Measurements from ENCODE around the gene PHF5A.

Gene PHF5A

GRCh38 chr22:41480397-41480735 is 11.9 kb upstream of the PHF5A start:
- TF ChIP-seq, protein P1, sequence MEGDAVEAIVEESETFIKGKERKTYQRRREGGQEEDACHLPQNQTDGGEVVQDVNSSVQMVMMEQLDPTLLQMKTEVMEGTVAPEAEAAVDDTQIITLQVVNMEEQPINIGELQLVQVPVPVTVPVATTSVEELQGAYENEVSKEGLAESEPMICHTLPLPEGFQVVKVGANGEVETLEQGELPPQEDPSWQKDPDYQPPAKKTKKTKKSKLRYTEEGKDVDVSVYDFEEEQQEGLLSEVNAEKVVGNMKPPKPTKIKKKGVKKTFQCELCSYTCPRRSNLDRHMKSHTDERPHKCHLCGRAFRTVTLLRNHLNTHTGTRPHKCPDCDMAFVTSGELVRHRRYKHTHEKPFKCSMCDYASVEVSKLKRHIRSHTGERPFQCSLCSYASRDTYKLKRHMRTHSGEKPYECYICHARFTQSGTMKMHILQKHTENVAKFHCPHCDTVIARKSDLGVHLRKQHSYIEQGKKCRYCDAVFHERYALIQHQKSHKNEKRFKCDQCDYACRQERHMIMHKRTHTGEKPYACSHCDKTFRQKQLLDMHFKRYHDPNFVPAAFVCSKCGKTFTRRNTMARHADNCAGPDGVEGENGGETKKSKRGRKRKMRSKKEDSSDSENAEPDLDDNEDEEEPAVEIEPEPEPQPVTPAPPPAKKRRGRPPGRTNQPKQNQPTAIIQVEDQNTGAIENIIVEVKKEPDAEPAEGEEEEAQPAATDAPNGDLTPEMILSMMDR (IDR thresholded peaks at IDR 0.05; ENCODE audit: low read depth, low read length), result no peak
- H3K4me3 ChIP-seq (ENCODE audit: low read depth, low read length), result no peak overlapping the region
- DNase-seq (ENCODE audit: low read depth, low spot score), result peak; percentile 82
- in situ Hi-C loops (cut with HindIII; ENCODE audit: low sequenced_read_pairs), result no loop called here

GRCh38 chr22:41479671-41480396 is 11.3 kb upstream of the PHF5A start:
- H3K4me3 ChIP-seq (ENCODE audit: low read depth, low read length), result no peak overlapping the region
- in situ Hi-C loops (cut with HindIII; ENCODE audit: low sequenced_read_pairs), result no loop called here
- DNase-seq (ENCODE audit: low read depth, low spot score), result peak; percentile 92
- TF ChIP-seq, protein P1 (IDR thresholded peaks at IDR 0.05; ENCODE audit: low read depth, low read length), result peak; percentile 20

GRCh38 chr22:41478891-41479521 is 10.5 kb upstream of the PHF5A start:
- TF ChIP-seq, protein P1 (IDR thresholded peaks at IDR 0.05; ENCODE audit: low read depth, low read length), result no peak
- in situ Hi-C loops (cut with HindIII; ENCODE audit: low sequenced_read_pairs), result no loop called here
- DNase-seq (ENCODE audit: low read depth, low spot score), result peak; percentile 32
- no peak overlapping the region for H3K4me3 ChIP-seq (ENCODE audit: low read depth, low read length)

DNA sequence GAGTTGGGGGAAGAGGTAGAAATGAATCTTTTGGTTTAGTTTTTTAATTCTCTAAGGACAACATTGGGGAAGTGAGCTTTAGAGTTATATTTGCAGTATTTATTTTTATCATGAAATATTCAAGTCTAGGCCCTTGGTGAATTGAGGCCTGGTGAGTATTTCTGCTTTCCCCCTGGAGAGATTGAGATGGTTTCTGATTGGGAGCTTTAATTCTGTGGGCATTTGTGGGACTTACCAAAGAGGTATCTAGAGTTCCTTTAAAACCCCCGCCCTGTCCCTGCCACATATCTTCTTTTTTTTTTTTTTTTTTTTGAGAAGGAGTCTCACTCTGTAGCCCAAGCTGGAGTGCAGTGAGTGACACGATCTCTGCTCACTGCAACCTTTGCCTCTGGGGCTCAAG is 10.0 kb upstream of the PHF5A start:
- DNase-seq (ENCODE audit: low read depth, low spot score), result no peak
- TF ChIP-seq, protein P1 (IDR thresholded peaks at IDR 0.05; ENCODE audit: low read depth, low read length), result no peak
- no peak overlapping the region for H3K4me3 ChIP-seq (ENCODE audit: low read depth, low read length)
- in situ Hi-C loops (cut with HindIII; ENCODE audit: low sequenced_read_pairs), result no loop called here

DNA sequence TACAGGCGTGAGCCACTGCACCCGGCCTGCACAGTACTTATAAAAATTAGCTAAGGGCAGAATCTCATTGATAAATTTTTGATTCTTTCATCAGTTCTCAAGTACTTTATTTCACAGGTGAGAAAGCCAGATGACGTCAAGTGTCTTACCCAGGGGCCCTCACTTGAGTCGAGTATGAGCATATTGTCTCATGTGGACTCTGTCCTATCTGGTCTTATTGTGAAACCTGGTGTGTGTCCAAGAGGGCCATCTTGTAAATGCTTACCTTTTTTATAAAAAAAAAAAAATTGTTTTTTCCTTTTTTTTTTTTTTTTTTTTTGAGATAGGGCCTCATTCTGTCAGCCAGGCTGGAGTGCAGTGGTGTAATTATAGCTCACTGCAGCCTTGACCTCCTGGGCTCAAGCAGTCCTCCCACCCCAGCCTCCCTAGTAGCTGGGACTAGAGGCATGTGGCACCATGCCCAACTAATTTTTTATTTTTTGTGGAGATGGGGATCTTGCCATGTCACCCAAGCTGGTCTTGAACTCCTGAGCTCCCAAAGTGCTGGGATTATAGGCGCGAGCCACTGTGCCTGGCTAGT is 6.5 kb upstream of the PHF5A start:
- TF ChIP-seq, protein P1 (IDR thresholded peaks at IDR 0.05; ENCODE audit: low read depth, low read length), result no peak
- no peak overlapping the region for H3K4me3 ChIP-seq (ENCODE audit: low read depth, low read length)
- in situ Hi-C loops (cut with HindIII; ENCODE audit: low sequenced_read_pairs), result no loop called here
- DNase-seq (ENCODE audit: low read depth, low spot score), result no peak

GRCh38 chr22:41471568-41471967 is 3.1 kb upstream of the PHF5A start:
- TF ChIP-seq, protein P1 (IDR thresholded peaks at IDR 0.05; ENCODE audit: low read depth, low read length), result no peak
- no peak for DNase-seq (ENCODE audit: low read depth, low spot score)
- no peak overlapping the region for H3K4me3 ChIP-seq (ENCODE audit: low read depth, low read length)
- in situ Hi-C loops (cut with HindIII; ENCODE audit: low sequenced_read_pairs), result no loop called here

All from astrocyte of the spinal cord (primary cell).